ENCODE measurements around the gene RANBP17. TPM values are rescaled to one million over a fixed set of nuclear protein-coding genes. Genes with fewer than 3 reads are reported as not detected.

Gene RANBP17
- total and polyA plus RNA-seq, 9 of the 15 experiments (the other 6 are each of a cell fraction or from before 2014, with no cell fraction given) = not detected

GRCh38 chr5:171149772-171150171 lies 288.0 kb downstream of the RANBP17 start:
- in situ Hi-C loops (cut with MboI) = no loop called here
- FAIRE-seq (no peak), DNase-seq (ENCODE audit: extremely low read depth in 1 of 4, low spot score in 3 of 4) (no peak), ATAC-seq (no peak)
- intact Hi-C loops (cut with micrococcal nuclease) = no loop called here
- CTCF ChIA-PET (ENCODE audit: low intra/inter-chr PET ratio) = no interaction called here
- Histone ChIP-seq H3K36me3 (ENCODE audit: control insufficient read depth, insufficient read depth, low read length) (no peaks in the 10 kb centered on the region), H3K9me1 (ENCODE audit: control insufficient read depth, insufficient read depth, low read length) (no peaks in the 10 kb centered on the region), H3K9me3 (replicated peaks; ENCODE audit: control insufficient read depth, insufficient read depth, low read depth, low read length) (no peaks in the 10 kb centered on the region), H3K4me2 (ENCODE audit: insufficient read depth, low read length) (no peak overlapping the region), H2AFZ (ENCODE audit: low read depth, low read length) (no peak overlapping the region), H4K20me1 (replicated peaks; ENCODE audit: control insufficient read depth, insufficient read depth, low read length) (no peaks in the 10 kb centered on the region), H3K27ac (ENCODE audit: extremely low read depth, low read depth, low read length) (no peak overlapping the region), H3K27me3 (ENCODE audit: control insufficient read depth in 2 of 2, insufficient read depth in 2 of 2, low read length in 2 of 2) (no peaks in the 10 kb centered on the region), H3K4me3 (no peak overlapping the region), H3K79me2 (ENCODE audit: control insufficient read depth, insufficient read depth, low read length) (no peaks in the 10 kb centered on the region), H3K4me1 (replicated peaks in 1 of 2; ENCODE audit: control insufficient read depth in 2 of 2, insufficient read depth in 2 of 2, low read length in 2 of 2) (no peaks in the 10 kb centered on the region), H3K9ac (ENCODE audit: insufficient read depth in 1 of 2, low read depth in 2 of 2, low read length in 2 of 2) (no peak overlapping the region)
- BruUV-seq (replicated peaks) = no TSS peak
- POLR2A ChIA-PET = interaction anchor here (0.5 kb wide), 1 partner anchor 381 kb away, joined by 3 read pairs; no protein-coding TSS in a partner anchor
- WGBS (ENCODE audit: insufficient coverage, low coverage, missing lambda C conversion rate) = 0% methylated on average over 3 of the region's 3 CpGs
- TF ChIP-seq ZNF449 (CRISPR knock-in tag; IDR thresholded peaks at IDR 0.05) = no peak
- TF ChIP-seq CGGBP1 (CRISPR knock-in tag; IDR thresholded peaks at IDR 0.05) = no peak
- no peak for TF ChIP-seq CXXC5 (CRISPR knock-in tag; IDR thresholded peaks at IDR 0.05)
- no peak for TF ChIP-seq MTA3 (IDR thresholded peaks at IDR 0.05; ENCODE audit: borderline replicate concordance)
- TF ChIP-seq NRF1 (conservative IDR thresholded peaks at IDR 0.05 in 1 of 2, IDR thresholded peaks at IDR 0.05 in 1 of 2) = no peak
- TF ChIP-seq RAD51 (IDR thresholded peaks at IDR 0.05; ENCODE audit: borderline replicate concordance, low read depth) = no peak
- TF ChIP-seq SMAD1 (IDR thresholded peaks at IDR 0.05; ENCODE audit: low read depth, low read length, partially characterized antibody) = no peak
- TF ChIP-seq TCF7L2 (IDR thresholded peaks at IDR 0.05; ENCODE audit: low read depth, low read length) = no peak
- no peak for TF ChIP-seq TEAD4 (IDR thresholded peaks at IDR 0.05; ENCODE audit: low read length)
- TF ChIP-seq TEAD4 (CRISPR knock-in tag; IDR thresholded peaks at IDR 0.05; ENCODE audit: borderline replicate concordance) = no peak
- no peak for TF ChIP-seq MTF1 (CRISPR knock-in tag; IDR thresholded peaks at IDR 0.05; ENCODE audit: borderline replicate concordance)
- TF ChIP-seq U2AF1 (optimal IDR thresholded peaks at IDR 0.05; ENCODE audit: low read depth, low read length) = no peak
- no peak for TF ChIP-seq PBX2 (CRISPR knock-in tag; IDR thresholded peaks at IDR 0.05; ENCODE audit: low read depth)
- no peak for TF ChIP-seq PBX2 (tag; conservative IDR thresholded peaks at IDR 0.05; ENCODE audit: low read depth)
- TF ChIP-seq DIDO1 (tag; IDR thresholded peaks at IDR 0.05; ENCODE audit: low read depth) = no peak
- no peak for TF ChIP-seq MTA1 (IDR thresholded peaks at IDR 0.05; ENCODE audit: borderline replicate concordance)
- TF ChIP-seq ZC3H11A (IDR thresholded peaks at IDR 0.05; ENCODE audit: low read depth, low read length) = no peak
- no peak for TF ChIP-seq SAFB (IDR thresholded peaks at IDR 0.05; ENCODE audit: borderline replicate concordance, low read depth, low read length)

Data from K562 (cell line).